Stomach smooth muscle (tissue), 2 donors: Measurements from ENCODE around the gene MAST2.

Experiments
- H3K27ac ChIP-seq: one replicate; pipeline ENCODE4 v1.7.0; 2013; ENCODE audit warnings: mild to moderate bottlenecking, low read length, inconsistent platforms
- H3K27me3 ChIP-seq, 2 donors: one replicate each; pipeline ENCODE4 v1.7.0; 2013; ENCODE audit warnings: low read length in 2 of 2; ENCODE audit not compliant: insufficient read depth in 2 of 2, control insufficient read depth in 1 of 2
- H3K36me3 ChIP-seq, 2 donors: one replicate each; pipeline ENCODE4 v1.7.0; 2013; ENCODE audit warnings: low read length in 2 of 2; ENCODE audit not compliant: control insufficient read depth in 2 of 2, insufficient read depth in 2 of 2
- H3K4me1 ChIP-seq: one replicate; pipeline ENCODE4 v1.7.0; 2013; ENCODE audit warnings: low read length; ENCODE audit not compliant: control insufficient read depth, insufficient read depth
- H3K4me3 ChIP-seq, 2 donors: one replicate each; pipeline ENCODE4 v1.7.0; 2013; ENCODE audit warnings: low read length in 2 of 2
- H3K9ac ChIP-seq, 2 donors: one replicate each; pipeline ENCODE4 v1.7.0; 2013; ENCODE audit warnings: low read length in 2 of 2, mild to moderate bottlenecking in 1 of 2
- H3K9me3 ChIP-seq, 2 donors: one replicate each; pipeline ENCODE4 v1.7.0; 2013; ENCODE audit warnings: low read length in 2 of 2; ENCODE audit not compliant: control insufficient read depth in 2 of 2
- donor health status: healthy.
- donor health status: Pancreatic carcinoma.

The MAST2 gene

DNA sequence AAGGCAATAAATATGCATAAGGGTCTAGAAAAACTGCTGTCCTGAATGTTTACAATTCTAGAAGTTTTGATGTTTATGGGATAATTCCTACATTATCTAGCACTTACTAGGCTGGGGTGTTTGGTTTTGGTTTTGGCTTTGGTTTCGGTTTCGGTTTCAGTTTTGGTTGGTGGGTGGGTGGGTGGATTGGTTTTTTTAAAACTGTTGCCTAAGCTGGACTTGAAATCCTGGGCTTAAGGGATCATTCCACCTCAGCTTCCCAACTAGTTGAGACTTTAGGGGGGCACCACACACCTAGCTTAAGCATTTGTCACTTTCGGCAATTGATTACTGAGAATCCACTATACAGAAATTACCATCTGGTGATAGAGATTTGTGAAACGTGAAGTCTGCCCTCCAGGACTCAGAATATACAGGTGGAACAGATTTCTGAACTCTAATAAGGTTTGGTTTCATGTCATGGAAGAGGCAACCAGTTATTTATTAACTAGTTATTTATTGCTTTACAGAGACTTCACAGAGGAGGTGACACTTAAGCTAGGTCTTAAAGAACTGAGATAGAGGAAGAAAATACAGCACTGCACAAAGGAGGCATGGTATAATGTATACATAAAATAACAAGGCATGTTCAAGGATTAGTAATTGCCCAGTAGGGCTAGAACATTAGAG lies 259.4 kb downstream of the MAST2 start:
- no peak overlapping the region for H3K4me3 ChIP-seq
- H3K9me3 ChIP-seq, result no peaks in the 10 kb centered on the region
- H3K9ac ChIP-seq, result no peak overlapping the region
- no peaks in the 10 kb centered on the region for H3K27me3 ChIP-seq
- no peak overlapping the region for H3K27ac ChIP-seq
- H3K4me1 ChIP-seq, result no peaks in the 10 kb centered on the region
- H3K36me3 ChIP-seq, result peaks cover 0 to 3% of the 10 kb centered on the region in 2 donors

DNA sequence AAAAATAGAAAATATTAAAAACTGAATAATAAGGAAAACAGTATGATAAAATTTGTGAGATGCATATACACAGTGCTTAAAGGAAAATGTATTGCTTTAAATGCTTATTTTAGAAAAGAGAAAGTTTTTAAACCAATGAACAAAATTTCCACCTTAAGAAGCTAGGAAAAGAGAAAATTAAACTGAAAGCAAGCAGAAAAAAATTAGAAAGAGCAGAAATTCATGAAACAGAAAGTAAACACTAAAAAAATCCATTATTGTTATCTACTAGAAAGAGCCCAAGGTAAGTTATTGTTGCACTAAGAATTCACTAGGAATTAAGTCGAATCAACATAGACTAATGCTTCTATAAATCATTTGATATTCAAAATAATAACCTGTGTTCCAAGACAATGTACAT lies 261.3 kb downstream of the MAST2 start:
- Histone ChIP-seq H3K9me3 (no peaks in the 10 kb centered on the region), H3K27me3 (no peaks in the 10 kb centered on the region), H3K4me1 (no peaks in the 10 kb centered on the region), H3K9ac (no peak overlapping the region), H3K4me3 (no peak overlapping the region), H3K27ac (no peak overlapping the region), H3K36me3 (peaks cover 0 to 3% of the 10 kb centered on the region in 2 donors)

DNA sequence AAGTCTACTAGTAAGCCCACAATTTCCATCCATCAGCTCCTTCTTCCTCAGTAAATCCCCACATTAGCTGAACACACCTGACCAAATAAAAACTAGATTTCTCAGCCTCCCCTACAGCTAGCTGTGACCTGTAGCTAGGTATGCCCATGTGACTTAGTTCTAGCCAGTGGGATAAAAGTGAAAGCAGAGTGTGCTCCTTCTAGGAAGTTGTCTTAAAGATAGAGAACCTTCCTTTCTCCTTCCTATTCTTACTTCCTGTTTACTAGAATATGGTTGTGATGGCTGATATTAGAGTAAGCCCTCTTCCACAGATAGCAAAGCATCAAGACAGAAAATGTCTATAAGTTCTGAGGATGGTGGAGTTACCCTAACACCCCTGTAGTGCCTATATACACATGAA lies 262.0 kb downstream of the MAST2 start:
- no peaks in the 10 kb centered on the region for H3K4me1 ChIP-seq
- H3K9ac ChIP-seq, result no peak overlapping the region
- H3K27me3 ChIP-seq, result no peaks in the 10 kb centered on the region
- H3K36me3 ChIP-seq, result peaks cover 0 to 3% of the 10 kb centered on the region in 2 donors
- no peaks in the 10 kb centered on the region for H3K9me3 ChIP-seq
- H3K27ac ChIP-seq, result no peak overlapping the region
- no peak overlapping the region for H3K4me3 ChIP-seq

- Histone ChIP-seq H3K4me3 (no peak overlapping the region), H3K36me3 (no peaks in the 10 kb centered on the region), H3K27ac (no peak overlapping the region), H3K4me1 (no peaks in the 10 kb centered on the region), H3K9me3 (no peaks in the 10 kb centered on the region), H3K9ac (no peak overlapping the region), H3K27me3 (no peaks in the 10 kb centered on the region)
These were observed 264.2 kb downstream of the MAST2 start for GRCh38 chr1:46067652-46068051.

- H3K27me3 ChIP-seq, result no peaks in the 10 kb centered on the region
- no peak overlapping the region for H3K4me3 ChIP-seq
- no peak overlapping the region for H3K9ac ChIP-seq
- H3K36me3 ChIP-seq, result no peaks in the 10 kb centered on the region
- no peaks in the 10 kb centered on the region for H3K9me3 ChIP-seq
- no peaks in the 10 kb centered on the region for H3K4me1 ChIP-seq
- H3K27ac ChIP-seq, result no peak overlapping the region
These were observed 265.1 kb downstream of the MAST2 start for GRCh38 chr1:46068525-46068924.

DNA sequence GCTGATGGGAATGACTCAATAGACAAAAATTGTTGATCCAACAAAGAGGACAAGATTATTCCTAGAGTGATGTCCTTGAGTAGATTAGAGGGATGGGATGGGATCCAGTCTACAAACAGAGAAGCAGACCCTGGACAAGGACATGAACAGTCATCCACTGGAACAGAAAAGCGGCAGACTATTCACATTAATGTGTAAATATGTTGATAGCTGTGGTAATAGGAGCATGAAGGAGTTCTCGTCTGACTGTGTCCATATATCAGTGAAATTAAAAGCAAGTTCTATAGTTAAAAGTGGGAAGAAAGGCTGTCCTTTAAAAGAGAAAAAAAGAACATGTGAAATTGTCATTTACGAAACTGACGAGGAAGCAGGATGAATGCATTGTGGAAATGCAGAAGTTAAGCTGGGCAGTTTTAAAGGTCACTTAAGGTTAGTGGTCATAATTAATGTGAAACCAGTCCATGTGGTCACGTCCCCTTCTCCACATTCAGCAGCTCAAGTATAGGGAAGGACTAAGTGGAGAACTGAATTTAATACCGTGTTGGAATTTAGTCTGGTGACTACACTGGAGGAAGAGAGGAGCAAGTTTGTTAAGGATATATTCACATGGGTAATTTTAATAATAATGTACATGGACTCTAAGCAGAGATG lies 266.9 kb downstream of the MAST2 start:
- Histone ChIP-seq H3K27me3 (no peaks in the 10 kb centered on the region), H3K27ac (no peak overlapping the region), H3K9me3 (no peaks in the 10 kb centered on the region), H3K4me3 (no peak overlapping the region), H3K36me3 (no peaks in the 10 kb centered on the region), H3K9ac (no peak overlapping the region), H3K4me1 (no peaks in the 10 kb centered on the region)

DNA sequence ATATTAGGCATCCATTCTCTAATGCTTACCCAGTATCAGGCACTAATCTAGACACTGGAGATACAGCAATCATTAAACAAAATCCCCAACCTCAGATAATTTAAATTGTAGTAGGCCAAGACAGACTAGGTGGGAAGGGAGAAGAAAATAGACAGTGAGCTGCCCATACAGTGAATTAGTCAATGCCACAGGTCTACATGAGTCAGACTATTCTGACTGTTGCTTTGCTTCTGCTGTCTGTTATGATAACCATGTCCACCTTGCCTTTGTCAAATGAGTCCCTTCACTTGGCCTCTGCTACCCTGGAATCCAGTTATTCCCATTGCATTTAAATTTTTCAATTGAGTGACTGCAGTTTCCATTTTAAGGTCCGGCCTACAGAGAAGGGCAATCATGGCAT lies 269.6 kb downstream of the MAST2 start:
- Histone ChIP-seq H3K36me3 (no peaks in the 10 kb centered on the region), H3K9me3 (no peaks in the 10 kb centered on the region), H3K27ac (no peak overlapping the region), H3K9ac (no peak overlapping the region), H3K27me3 (no peaks in the 10 kb centered on the region), H3K4me3 (no peak overlapping the region), H3K4me1 (no peaks in the 10 kb centered on the region)

DNA sequence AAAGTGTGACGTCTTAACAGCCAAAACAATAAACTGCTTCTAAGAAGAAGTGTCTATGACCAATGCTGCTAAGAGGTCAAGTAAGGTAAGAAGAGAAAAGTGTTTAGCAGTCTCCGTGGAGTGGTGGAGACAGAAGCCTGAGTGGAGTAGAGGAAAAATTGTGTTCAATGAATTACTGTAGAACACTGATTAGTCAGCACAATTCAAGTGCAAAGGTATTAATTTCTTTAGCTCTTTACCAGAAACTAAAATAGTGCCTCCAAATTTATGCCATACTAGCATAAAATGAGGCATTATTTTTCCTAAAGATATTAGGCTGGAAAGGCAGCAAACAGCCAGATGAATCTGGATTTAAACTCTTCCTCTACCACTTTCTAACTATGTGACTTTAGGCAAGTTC lies 272.9 kb downstream of the MAST2 start:
- no peaks in the 10 kb centered on the region for H3K36me3 ChIP-seq
- H3K4me3 ChIP-seq, result no peak overlapping the region
- no peaks in the 10 kb centered on the region for H3K4me1 ChIP-seq
- H3K9me3 ChIP-seq, result no peaks in the 10 kb centered on the region
- no peak overlapping the region for H3K27ac ChIP-seq
- H3K9ac ChIP-seq, result no peak overlapping the region
- no peaks in the 10 kb centered on the region for H3K27me3 ChIP-seq

GRCh38 chr1:46077644-46078043 lies 274.2 kb downstream of the MAST2 start:
- no peaks in the 10 kb centered on the region for H3K27me3 ChIP-seq
- no peaks in the 10 kb centered on the region for H3K36me3 ChIP-seq
- no peak overlapping the region for H3K27ac ChIP-seq
- H3K4me3 ChIP-seq, result no peak overlapping the region
- H3K9me3 ChIP-seq, result no peaks in the 10 kb centered on the region
- no peaks in the 10 kb centered on the region for H3K4me1 ChIP-seq
- H3K9ac ChIP-seq, result no peak overlapping the region

DNA sequence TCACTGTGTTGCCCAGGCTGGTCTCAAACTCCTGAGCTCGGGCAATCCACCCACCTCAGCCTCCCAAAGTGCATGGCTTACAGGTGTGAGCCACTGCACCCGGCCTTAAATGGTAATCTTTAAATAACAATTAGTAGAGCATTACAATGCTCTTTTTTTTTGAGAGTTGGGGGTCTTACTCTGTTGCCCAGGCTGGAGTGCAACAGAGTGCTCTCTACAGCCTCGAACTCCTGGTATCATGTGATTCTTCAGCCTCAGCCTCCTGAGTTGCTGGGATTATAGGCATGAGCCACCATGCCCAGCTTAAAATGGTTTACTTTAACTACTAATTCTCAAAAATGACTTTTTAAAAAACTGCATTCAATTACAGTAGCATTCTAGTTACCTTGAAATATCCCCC lies 276.8 kb downstream of the MAST2 start:
- H3K9ac ChIP-seq, result no peak overlapping the region
- no peaks in the 10 kb centered on the region for H3K36me3 ChIP-seq
- no peaks in the 10 kb centered on the region for H3K9me3 ChIP-seq
- no peaks in the 10 kb centered on the region for H3K4me1 ChIP-seq
- no peak overlapping the region for H3K4me3 ChIP-seq
- H3K27ac ChIP-seq, result no peak overlapping the region
- H3K27me3 ChIP-seq, result no peaks in the 10 kb centered on the region

- Histone ChIP-seq H3K4me1 (no peaks in the 10 kb centered on the region), H3K9me3 (no peaks in the 10 kb centered on the region), H3K36me3 (no peaks in the 10 kb centered on the region), H3K9ac (no peak overlapping the region), H3K27ac (no peak overlapping the region), H3K4me3 (no peak overlapping the region), H3K27me3 (no peaks in the 10 kb centered on the region)
These were observed 277.8 kb downstream of the MAST2 start for GRCh38 chr1:46081206-46081605.
